LNCaP clone FGC (cell line): ENCODE measurements around the gene ZNF423.

Source experiments
- DNase-seq: peaks from one replicate; pipeline ENCODE4 v3.0.0-alpha.2; 2011; ENCODE audit warnings: low read depth
- H3K4me3 ChIP-seq: 2 replicates; pipeline ENCODE4 v1.5.1; 2011; ENCODE audit warnings: mild to moderate bottlenecking, low read depth, low read length, control low read depth
- CTCF ChIP-seq: IDR thresholded peaks from 2 replicates; pipeline ENCODE4 v1.5.1; 2012; ENCODE audit warnings: mild to moderate bottlenecking; ENCODE audit not compliant: control insufficient read depth, insufficient read depth; ENCODE audit errors: extremely low read depth

The ZNF423 gene

GRCh38 chr16:49848530-49848929 is 7.4 kb downstream of the ZNF423 start:
- no peak for TF ChIP-seq CTCF
- no peak for DNase-seq
- H3K4me3 ChIP-seq = no peak overlapping the region

GRCh38 chr16:49846800-49847199 is 9.1 kb downstream of the ZNF423 start:
- TF ChIP-seq CTCF = no peak
- no peak for DNase-seq
- H3K4me3 ChIP-seq = no peak overlapping the region

GRCh38 chr16:49844359-49844758 is 11.6 kb downstream of the ZNF423 start:
- DNase-seq = no peak
- TF ChIP-seq CTCF = no peak

GRCh38 chr16:49843758-49844157 is 12.2 kb downstream of the ZNF423 start:
- no peak overlapping the region for H3K4me3 ChIP-seq
- no peak for TF ChIP-seq CTCF
- DNase-seq = no peak

More at GRCh38 chr16:49844359-49844758, 11.6 kb downstream of the ZNF423 start:
- no peak overlapping the region for H3K4me3 ChIP-seq

- TF ChIP-seq CTCF = no peak
- DNase-seq = no peak
- no peak overlapping the region for H3K4me3 ChIP-seq
Measured at GRCh38 chr16:49842972-49843371, 12.9 kb downstream of the ZNF423 start.

GRCh38 chr16:49839017-49839825 is 16.7 kb downstream of the ZNF423 start:
- DNase-seq = no peak
- TF ChIP-seq CTCF = no peak
- H3K4me3 ChIP-seq = no peak overlapping the region

- no peak overlapping the region for H3K4me3 ChIP-seq
- DNase-seq = no peak
- no peak for TF ChIP-seq CTCF
Measured at GRCh38 chr16:49838441-49839016, 17.4 kb downstream of the ZNF423 start.
